ENCODE data around the gene VAPA.
"Not testable (repeated sequence)": the region's sequence is repeated elsewhere in the genome, so short reads cannot be mapped to it uniquely, and the experiment has no call there.

VAPA gene

GRCh38 chr18:9876867-9877654 lies 36.8 kb upstream of the VAPA start:
- DNase-seq (no peak), ATAC-seq (replicated peaks) (no peak)
- no peaks in the 10 kb centered on the region for H3K9me3 Mint-ChIP-seq
- no peak overlapping the region for H3K27ac Mint-ChIP-seq
- H3K4me1 Mint-ChIP-seq = no peaks in the 10 kb centered on the region
- no peaks in the 10 kb centered on the region for H3K36me3 Mint-ChIP-seq
- no peak overlapping the region for H3K4me3 Mint-ChIP-seq
- peaks cover 9 to 11% of the 10 kb centered on the region in 2 donors for H3K27me3 Mint-ChIP-seq

DNA sequence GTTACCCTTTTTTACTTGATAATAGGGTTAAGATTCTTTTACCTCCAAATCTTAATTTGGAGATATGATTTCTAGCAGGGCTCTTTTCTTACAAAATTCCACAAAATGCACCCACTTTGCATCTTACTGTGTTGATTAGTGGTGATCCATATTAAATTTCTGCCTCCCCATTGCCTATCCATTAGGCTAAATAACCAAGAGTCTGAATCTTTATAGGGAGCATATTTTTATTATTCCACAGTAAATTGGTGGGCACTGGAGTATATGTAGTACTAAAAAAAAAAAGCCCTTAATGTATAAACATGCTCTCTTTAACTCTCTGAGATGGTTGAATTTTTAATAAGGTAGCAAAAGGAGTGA lies 36.2 kb upstream of the VAPA start:
- DNase-seq (no peak), ATAC-seq (replicated peaks) (no peak)
- no peak overlapping the region for H3K4me3 Mint-ChIP-seq
- H3K9me3 Mint-ChIP-seq = no peaks in the 10 kb centered on the region
- no peak overlapping the region for H3K27ac Mint-ChIP-seq
- H3K4me1 Mint-ChIP-seq = no peaks in the 10 kb centered on the region
- peaks cover 9 to 11% of the 10 kb centered on the region in 2 donors for H3K27me3 Mint-ChIP-seq
- H3K36me3 Mint-ChIP-seq = no peaks in the 10 kb centered on the region

GRCh38 chr18:9878095-9878494 lies 35.7 kb upstream of the VAPA start:
- Mint-ChIP-seq H3K9me3 (no peaks in the 10 kb centered on the region), H3K4me1 (no peaks in the 10 kb centered on the region)

DNA sequence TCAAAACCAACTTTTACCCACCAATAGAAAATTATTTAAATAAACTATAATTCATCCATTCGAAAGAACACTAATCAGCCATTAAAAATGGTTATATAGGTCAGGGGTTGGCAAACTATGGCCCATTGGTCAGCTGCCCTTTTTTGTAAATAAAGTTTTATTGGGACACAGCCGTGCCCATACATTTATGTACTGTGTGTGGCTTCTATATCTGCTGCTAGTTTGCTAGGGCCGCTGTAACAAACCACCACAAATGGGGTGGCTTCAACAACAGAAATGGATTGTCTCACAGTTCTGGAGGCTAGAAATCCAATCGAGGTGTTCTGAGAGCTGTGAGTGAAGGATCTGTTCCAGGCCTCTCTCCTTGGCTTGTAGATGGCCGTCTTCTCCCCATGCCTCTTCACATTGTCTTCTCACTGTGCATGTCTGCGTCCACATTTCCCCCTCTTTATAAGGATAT lies 35.0 kb upstream of the VAPA start:
- no peaks in the 10 kb centered on the region for H3K36me3 Mint-ChIP-seq
- ATAC-seq (replicated peaks) (no peak), DNase-seq (no peak)
- no peaks in the 10 kb centered on the region for H3K9me3 Mint-ChIP-seq
- no peak overlapping the region for H3K27ac Mint-ChIP-seq
- H3K27me3 Mint-ChIP-seq = peaks cover 7 to 11% of the 10 kb centered on the region in 2 donors
- H3K4me1 Mint-ChIP-seq = no peaks in the 10 kb centered on the region
- no peak overlapping the region for H3K4me3 Mint-ChIP-seq

More at GRCh38 chr18:9878095-9878494, 35.7 kb upstream of the VAPA start:
- no peak for DNase-seq
- Mint-ChIP-seq H3K27me3 (peaks cover 9 to 11% of the 10 kb centered on the region in 2 donors), H3K4me3 (no peak overlapping the region), H3K27ac (no peak overlapping the region), H3K36me3 (no peaks in the 10 kb centered on the region)
- ATAC-seq (replicated peaks) = no peak

GRCh38 chr18:9884090-9884489 lies 29.7 kb upstream of the VAPA start:
- Mint-ChIP-seq H3K27me3 (peaks cover 0 to 4% of the 10 kb centered on the region in 2 donors), H3K27ac (no peak overlapping the region), H3K9me3 (no peaks in the 10 kb centered on the region), H3K4me1 (no peaks in the 10 kb centered on the region), H3K4me3 (no peak overlapping the region), H3K36me3 (no peaks in the 10 kb centered on the region)
- no peak for ATAC-seq (replicated peaks)
- no peak for DNase-seq

GRCh38 chr18:9884532-9885140 lies 29.2 kb upstream of the VAPA start:
- no peaks in the 10 kb centered on the region for H3K36me3 Mint-ChIP-seq
- ATAC-seq (replicated peaks) = no peak

GRCh38 chr18:9885170-9886004 lies 28.4 kb upstream of the VAPA start, which contains the start of gene TXNDC2:
Gene TXNDC2 (plus strand): TSS chr18:9885973. CDS start chr18:9886681, 708 bp downstream.
- DNase-seq (no peak), ATAC-seq (replicated peaks) (no peak)
- H3K27ac Mint-ChIP-seq = no peak within 1 kb of the TSS
- H3K9me3 Mint-ChIP-seq = no peaks in the 10 kb centered on the region
- no peaks in the 10 kb centered on the region for H3K4me1 Mint-ChIP-seq
- peaks cover 0 to 4% of the 10 kb centered on the region in 2 donors for H3K27me3 Mint-ChIP-seq
- H3K4me3 Mint-ChIP-seq = no peak within 1 kb of the TSS
- H3K36me3 Mint-ChIP-seq = no peaks in the 10 kb centered on the region

More at GRCh38 chr18:9884532-9885140, 29.2 kb upstream of the VAPA start:
- Mint-ChIP-seq H3K4me1 (no peaks in the 10 kb centered on the region), H3K9me3 (no peaks in the 10 kb centered on the region), H3K27ac (no peak overlapping the region), H3K27me3 (peaks cover 0 to 4% of the 10 kb centered on the region in 2 donors), H3K4me3 (no peak overlapping the region)
- DNase-seq = no peak

GRCh38 chr18:9886005-9886348 lies 27.8 kb upstream of the VAPA start:
- Mint-ChIP-seq H3K27me3 (peaks cover 0 to 4% of the 10 kb centered on the region in 2 donors), H3K4me1 (no peaks in the 10 kb centered on the region), H3K4me3 (no peak overlapping the region), H3K9me3 (no peaks in the 10 kb centered on the region), H3K36me3 (no peaks in the 10 kb centered on the region), H3K27ac (no peak overlapping the region)
- no peak for DNase-seq
- no peak for ATAC-seq (replicated peaks)

DNA sequence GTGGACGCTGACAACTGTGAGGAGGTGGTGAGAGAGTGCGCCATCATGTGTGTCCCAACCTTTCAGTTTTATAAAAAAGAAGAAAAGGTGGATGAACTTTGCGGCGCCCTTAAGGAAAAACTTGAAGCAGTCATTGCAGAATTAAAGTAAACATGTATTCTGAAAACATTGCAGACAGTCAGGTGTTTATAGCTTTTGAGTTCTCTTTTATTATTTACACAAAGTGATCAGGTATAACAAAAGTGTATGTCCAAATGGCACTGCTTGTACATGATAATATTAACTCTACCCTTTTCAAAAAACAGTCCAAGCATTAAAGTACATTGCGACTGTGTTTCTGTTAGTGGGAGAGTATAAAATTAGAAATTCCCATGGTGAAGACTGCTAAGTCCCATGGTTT lies 25.8 kb upstream of the VAPA start:
- no peak for DNase-seq
- no peak for ATAC-seq (replicated peaks)
- no peak overlapping the region for H3K4me3 Mint-ChIP-seq
- no peak overlapping the region for H3K27ac Mint-ChIP-seq
- H3K4me1 Mint-ChIP-seq = no peaks in the 10 kb centered on the region
- H3K9me3 Mint-ChIP-seq = no peaks in the 10 kb centered on the region
- no peaks in the 10 kb centered on the region for H3K36me3 Mint-ChIP-seq
- peaks cover 0 to 4% of the 10 kb centered on the region in 2 donors for H3K27me3 Mint-ChIP-seq

DNA sequence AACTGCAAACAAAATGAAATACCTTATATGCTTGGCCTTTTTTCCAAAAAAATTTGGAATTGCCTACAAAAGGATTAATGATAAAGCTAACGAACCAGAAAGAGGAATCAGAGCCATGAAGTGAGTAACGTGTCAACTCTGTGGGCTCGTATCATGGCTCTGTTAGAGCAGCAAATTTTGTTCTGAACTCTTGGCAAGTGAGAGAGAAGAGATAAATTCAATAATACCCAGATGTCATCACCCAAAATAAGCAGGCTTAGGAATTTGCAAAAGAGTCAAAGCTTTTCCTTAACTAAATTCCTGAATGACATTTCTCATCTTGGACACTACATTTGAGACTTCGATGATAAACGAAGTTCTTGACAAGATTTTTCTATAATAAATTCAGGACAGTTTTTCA lies 23.6 kb upstream of the VAPA start:
- no peak for DNase-seq
- no peak overlapping the region for H3K27ac Mint-ChIP-seq
- H3K4me1 Mint-ChIP-seq = no peaks in the 10 kb centered on the region
- H3K36me3 Mint-ChIP-seq = no peaks in the 10 kb centered on the region
- H3K27me3 Mint-ChIP-seq = peaks cover 0 to 4% of the 10 kb centered on the region in 2 donors
- no peak overlapping the region for H3K4me3 Mint-ChIP-seq
- no peak for ATAC-seq (replicated peaks)
- no peaks in the 10 kb centered on the region for H3K9me3 Mint-ChIP-seq

- ATAC-seq (replicated peaks) (no peak), DNase-seq (no peak)
- Mint-ChIP-seq H3K27me3 (peaks cover 0 to 4% of the 10 kb centered on the region in 2 donors), H3K4me3 (no peak overlapping the region), H3K36me3 (no peaks in the 10 kb centered on the region), H3K9me3 (no peaks in the 10 kb centered on the region), H3K4me1 (no peaks in the 10 kb centered on the region), H3K27ac (no peak overlapping the region)
Observed at GRCh38 chr18:9890957-9891356, 22.9 kb upstream of the VAPA start.

DNA sequence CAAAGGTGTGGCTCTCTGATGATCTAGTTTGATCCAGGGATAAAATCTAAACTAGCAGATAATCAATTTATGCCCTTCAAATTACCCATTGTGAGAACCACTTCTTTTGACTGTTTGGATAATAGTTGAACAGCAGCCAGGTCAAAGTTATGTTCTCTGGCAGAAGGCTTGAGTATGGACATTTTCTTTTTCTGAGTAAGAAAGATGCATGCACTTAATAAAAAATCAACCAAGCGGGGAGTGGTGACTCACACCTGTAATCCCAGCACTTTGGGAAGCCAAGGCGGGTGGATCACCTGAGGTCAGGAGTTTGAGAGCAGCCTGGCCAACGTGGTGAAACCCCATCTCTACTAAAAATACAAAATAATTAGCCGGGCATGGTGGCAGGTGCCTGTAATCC lies 22.3 kb upstream of the VAPA start:
- H3K4me3 Mint-ChIP-seq; ATAC-seq (replicated peaks); H3K9me3 Mint-ChIP-seq; H3K4me1 Mint-ChIP-seq; H3K27ac Mint-ChIP-seq; H3K27me3 Mint-ChIP-seq; DNase-seq; H3K36me3 Mint-ChIP-seq: not testable (repeated sequence)

DNA sequence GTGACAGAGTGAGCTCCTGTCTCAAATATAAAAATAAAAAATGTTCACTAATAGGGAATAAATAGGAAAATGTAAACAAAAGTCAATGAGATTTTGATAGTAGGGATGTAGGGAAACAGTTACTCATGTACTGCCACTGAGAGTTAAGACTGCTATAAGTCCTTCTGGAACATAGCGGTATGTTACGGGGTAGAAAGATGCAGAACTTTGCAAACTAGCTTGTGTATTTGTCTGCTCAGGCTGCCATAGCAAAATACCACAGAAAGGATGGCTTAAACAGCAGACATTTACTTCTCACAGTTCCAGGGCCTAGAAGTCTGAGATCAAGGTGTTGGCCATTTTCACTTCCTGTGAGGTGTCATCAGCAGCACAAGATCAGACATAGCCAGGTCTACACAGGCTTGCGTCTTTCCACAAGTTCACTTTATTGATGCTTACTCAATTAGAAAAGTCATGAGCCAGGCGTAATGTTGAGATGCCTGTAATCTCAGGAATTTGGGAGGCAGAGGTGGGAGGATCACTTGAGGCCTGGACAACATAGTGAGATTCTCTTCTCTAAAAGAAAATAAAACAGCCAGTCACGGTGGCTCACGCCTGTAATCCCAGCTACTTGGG lies 19.3 kb upstream of the VAPA start:
- no peak for DNase-seq
- Mint-ChIP-seq H3K27me3 (no peaks in the 10 kb centered on the region), H3K4me3 (no peak overlapping the region), H3K9me3 (no peaks in the 10 kb centered on the region), H3K4me1 (peaks cover 0 to 9% of the 10 kb centered on the region in 2 donors), H3K27ac (no peak overlapping the region), H3K36me3 (no peaks in the 10 kb centered on the region)
- ATAC-seq (replicated peaks) = no peak

GRCh38 chr18:9897129-9897528 lies 16.7 kb upstream of the VAPA start:
- ATAC-seq (replicated peaks) (no peak), DNase-seq (no peak)
- Mint-ChIP-seq H3K9me3 (no peaks in the 10 kb centered on the region), H3K27ac (no peak overlapping the region), H3K4me1 (peaks cover 0 to 9% of the 10 kb centered on the region in 2 donors), H3K27me3 (no peaks in the 10 kb centered on the region), H3K36me3 (no peaks in the 10 kb centered on the region), H3K4me3 (no peak overlapping the region)
